H1 (cell line): ENCODE measurements around the gene FUNDC1. TPM values are rescaled to one million over a fixed set of nuclear protein-coding genes. Genes with fewer than 3 reads are reported as not detected.

Experiments
- CHD2 ChIP-seq: IDR thresholded peaks from 2 replicates; pipeline ENCODE4 v1.6.1; 2012; ENCODE audit warnings: low read length, improper control_type of control experiment
- FOSL1 ChIP-seq: IDR thresholded peaks from 2 replicates; pipeline ENCODE4 v1.6.1; 2011; ENCODE audit warnings: mild to moderate bottlenecking, low read depth, low read length, moderate library complexity; ENCODE audit not compliant: insufficient read depth
- HDAC2 ChIP-seq, 2 experiments: fragments of 300-600 bp in 1 of 2; sonication (generic) in 1 of 2; IDR thresholded peaks; 2 replicates each; pipeline ENCODE4 v1.6.1; 2011 to 2012; ENCODE audit warnings: low read depth in 2 of 2, low read length in 2 of 2, mild to moderate bottlenecking in 2 of 2, moderate library complexity in 2 of 2, borderline replicate concordance in 1 of 2, inconsistent platforms in 1 of 2
- JUN ChIP-seq: IDR thresholded peaks from 2 replicates; pipeline ENCODE4 v1.6.1; 2011; ENCODE audit warnings: low read depth, mild to moderate bottlenecking, improper control_type of control experiment, low read length
- KDM4A ChIP-seq: IDR thresholded peaks from one replicate; pipeline ENCODE4 v1.7.1; 2012; ENCODE audit warnings: low read depth, mild to moderate bottlenecking, moderate library complexity, low read length, inconsistent platforms; ENCODE audit not compliant: severe bottlenecking
- NANOG ChIP-seq: IDR thresholded peaks from 2 replicates; pipeline ENCODE4 v1.6.1; 2011; ENCODE audit warnings: low read length, low read depth, mild to moderate bottlenecking, inconsistent platforms; ENCODE audit not compliant: insufficient read depth, poor library complexity, severe bottlenecking
- PHF8 ChIP-seq: fragments of 200-600 bp; sonication (generic); conservative IDR thresholded peaks from 2 replicates; pipeline ENCODE4 v1.7.1; 2012; ENCODE audit warnings: low read depth, mild to moderate bottlenecking, inconsistent platforms, low read length, moderate library complexity
- RFX5 ChIP-seq: IDR thresholded peaks from 2 replicates; pipeline ENCODE4 v1.6.1; 2011; ENCODE audit warnings: low read depth, low read length, improper control_type of control experiment, borderline replicate concordance
- SIRT6 ChIP-seq: IDR thresholded peaks from one replicate; pipeline ENCODE4 v1.7.1; 2012; ENCODE audit warnings: low read length, inconsistent platforms
- SP4 ChIP-seq: IDR thresholded peaks from 2 replicates; pipeline ENCODE4 v1.6.1; 2012; ENCODE audit warnings: low read length, inconsistent platforms
- TCF12 ChIP-seq: IDR thresholded peaks from 2 replicates; pipeline ENCODE4 v1.6.1; 2011; ENCODE audit warnings: low read depth, mild to moderate bottlenecking, low read length
- polyA plus RNA-seq, 7 experiments: library from polyadenylated mRNA; depleted of rRNA in 3 of 7; stranded (reverse) in 5 of 7; unstranded in 2 of 7; fragments of >200 nt in 5 of 7; fragments of 200-250 nt in 2 of 7; gene quantifications; 1 replicate in 5 of 7; 2 replicates in 1 of 7; 4 replicates in 1 of 7; pipeline versions ENCODE4 v1.2.1 to v1.2.3, GENCODE V29; 2011 to 2013; ENCODE audit warnings: missing spikeins in 2 of 7, mixed read lengths in 2 of 7
- total RNA-seq: library from RNA; stranded (reverse); fragmentation: NEBNext Ultra II Directional; extraction: Animal tissue kit (Norgen Biotek cat#: 25700); gene quantifications from 2 replicates; pipeline ENCODE4 v1.2.1, GENCODE V29; 2021
- TF ChIP-seq, protein P1 (sequence below): IDR thresholded peaks from 2 replicates; pipeline ENCODE4 v1.6.1; 2012; ENCODE audit warnings: inconsistent platforms

The FUNDC1 gene
- total and polyA plus RNA-seq, 2 of the 8 experiments (the other 6 are each of a cell fraction or from before 2014, with no cell fraction given) = 13.7 to 24.1 TPM

DNA sequence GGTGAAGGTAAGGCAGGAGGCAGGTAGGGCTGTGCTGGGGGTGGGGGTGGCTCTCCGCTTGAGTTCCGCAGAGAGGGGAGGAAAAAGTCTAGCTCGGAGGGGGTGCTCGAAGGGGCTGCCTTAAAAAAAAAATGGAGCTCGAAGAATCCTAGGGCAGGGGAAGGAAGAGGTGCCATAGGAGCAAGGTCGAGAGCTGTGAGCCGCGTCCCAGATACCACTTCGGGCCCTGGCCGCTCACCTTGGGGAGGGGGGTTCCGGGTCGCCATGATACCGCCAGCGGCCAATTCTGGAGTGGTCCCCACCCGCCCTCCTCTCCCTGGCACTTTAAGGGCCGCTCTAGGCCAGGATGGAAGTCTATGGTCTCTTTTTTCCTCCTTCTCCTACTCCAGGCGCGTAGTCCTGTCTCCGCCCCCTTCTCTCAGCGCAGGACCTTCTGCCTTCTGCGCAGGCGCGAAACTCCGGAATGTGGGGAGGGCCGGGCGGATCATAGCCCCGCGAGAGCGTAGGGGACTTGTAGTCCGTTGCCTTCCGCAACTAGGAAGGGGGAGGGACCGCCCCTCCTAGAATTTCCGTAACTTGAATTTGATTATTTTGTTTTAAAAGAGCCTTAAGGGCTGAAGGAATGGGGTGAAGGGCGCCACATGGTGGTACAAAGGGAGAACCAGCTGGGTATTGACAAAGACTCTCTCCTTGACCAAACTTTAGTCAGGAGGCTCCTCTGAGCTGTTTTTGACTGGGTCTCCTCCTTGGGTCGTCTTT lies at the start of gene FUNDC1 (continued):
- TF ChIP-seq, protein P1, sequence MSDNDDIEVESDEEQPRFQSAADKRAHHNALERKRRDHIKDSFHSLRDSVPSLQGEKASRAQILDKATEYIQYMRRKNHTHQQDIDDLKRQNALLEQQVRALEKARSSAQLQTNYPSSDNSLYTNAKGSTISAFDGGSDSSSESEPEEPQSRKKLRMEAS = no peak
- TF ChIP-seq JUN (no peak), SIRT6 (no peak), PHF8 (peak; percentile 48; the same call in 1 of the 2 replicates), KDM4A (no peak), TCF12 (no peak), NANOG (no peak), CHD2 (peak; percentile 76; the same call in 1 of the 2 replicates), SP4 (no peak), FOSL1 (no peak), RFX5 (no peak), HDAC2 (IDR thresholded peaks at IDR 0.05; ENCODE audit: borderline replicate concordance in 1 of 2, low read depth in 2 of 2, low read length in 2 of 2) (no peak)
